HepG2 (cell line): ENCODE results near the gene KCTD1. TPM values are rescaled to one million over a fixed set of nuclear protein-coding genes. Genes with fewer than 3 reads are reported as not detected.

Source experiments
- ATAC-seq: fragments of 200-7000 bp; cut with Tn5 transposase; 3 replicates; pipeline ENCODE4 v1.9.1; 2020; ENCODE audit warnings: mild to moderate bottlenecking, moderate library complexity
- BruUV-seq: library from RNA; stranded (reverse); fragments of 400-500 nt; replicated peaks from 2 replicates; lab custom pipeline; 2021; lab: Mats Ljungman, UMichigan
- CTCF ChIA-PET: fragments of 300-600 bp; formaldehyde crosslinking; extraction: SDS; loops from one replicate; lab custom pipeline; 2021; ENCODE audit warnings: low total read pairs, inconsistent platforms, low intra/inter-chr PET ratio; lab: Yijun Ruan, JAX
- POLR2A ChIA-PET: fragments of 350-600 bp; sonication (Branson Sonifier 250); formaldehyde crosslinking; loops from one replicate; lab custom pipeline; 2020; ENCODE audit warnings: antibody characterized with exemption, inconsistent platforms; lab: Yijun Ruan, JAX
- DNase-seq: peaks from one replicate; pipeline ENCODE4 v3.0.0-alpha.2; 2015; ENCODE audit warnings: low spot score
- FAIRE-seq: peaks from 3 replicates; lab custom pipeline; 2011; peaks lifted over from hg19 to GRCh38; lab: Jason Lieb, UNC
- H2AFZ ChIP-seq: one replicate; pipeline ENCODE4 v1.6.1; 2011; ENCODE audit warnings: low read length, inconsistent platforms
- H3K27ac ChIP-seq: fragments of 300-600 bp; 3 replicates; pipeline ENCODE4 v1.8.0; 2011; ENCODE audit warnings: mixed run types, mild to moderate bottlenecking, mixed read lengths, low read length, inconsistent platforms; ENCODE audit not compliant: insufficient read depth; ENCODE audit errors: extremely low read length
- H3K27me3 ChIP-seq, 2 experiments: fragments of 200-600 bp in 1 of 2; 2 replicates in 1 of 2; 3 replicates in 1 of 2; pipeline versions ENCODE4 v1.6.0 to v1.8.0; 2011; ENCODE audit warnings: low read length in 2 of 2, mild to moderate bottlenecking in 2 of 2, moderate library complexity in 2 of 2, inconsistent platforms in 1 of 2; ENCODE audit not compliant: insufficient read depth in 2 of 2, control insufficient read depth in 1 of 2
- H3K36me3 ChIP-seq, 2 experiments: fragments of 200-600 bp in 1 of 2; replicated peaks in 1 of 2; 2 replicates in 1 of 2; 3 replicates in 1 of 2; pipeline versions ENCODE4 v1.5.1 to v1.8.0; 2011; ENCODE audit warnings: low read length in 2 of 2, inconsistent platforms in 1 of 2; ENCODE audit not compliant: insufficient read depth in 2 of 2, control insufficient read depth in 1 of 2
- H3K4me1 ChIP-seq: 2 replicates; pipeline ENCODE4 v1.5.1; 2012; ENCODE audit warnings: low read length, inconsistent platforms; ENCODE audit not compliant: insufficient read depth
- H3K4me2 ChIP-seq: 2 replicates; pipeline ENCODE4 v1.6.0; 2011; ENCODE audit warnings: low read depth, low read length, inconsistent platforms
- H3K4me3 ChIP-seq, 3 experiments: fragments of 200-600 bp in 1 of 3; sonication (generic), shearing (Covaris generic) in 1 of 3; replicated peaks in 1 of 3; 2 replicates each; pipeline ENCODE4 v1.5.1; 2011 to 2016; ENCODE audit warnings: low read length in 3 of 3, inconsistent platforms in 2 of 3, low read depth in 2 of 3, mild to moderate bottlenecking in 2 of 3, control low read depth in 1 of 3, mixed read lengths in 1 of 3; ENCODE audit not compliant: insufficient read depth in 1 of 3
- H3K79me2 ChIP-seq: one replicate; pipeline ENCODE4 v1.6.1; 2011; ENCODE audit warnings: low read length, inconsistent platforms; ENCODE audit not compliant: insufficient read depth
- H3K9ac ChIP-seq: 2 replicates; pipeline ENCODE4 v1.6.0; 2011; ENCODE audit warnings: mild to moderate bottlenecking, low read depth, low read length, inconsistent platforms; ENCODE audit not compliant: insufficient read depth
- H3K9me3 ChIP-seq: 2 replicates; pipeline ENCODE4 v1.5.1; 2012; ENCODE audit warnings: mild to moderate bottlenecking, low read length
- H4K20me1 ChIP-seq: 2 replicates; pipeline ENCODE4 v1.6.0; 2011; ENCODE audit warnings: inconsistent platforms, mild to moderate bottlenecking, low read length, moderate library complexity; ENCODE audit not compliant: insufficient read depth
- ETV6 ChIP-seq: sonication (generic); formaldehyde crosslinking; conservative IDR thresholded peaks from 2 replicates; pipeline ENCODE4 v1.4.0; 2020; ENCODE audit warnings: missing genetic modification reagents
- FIP1L1 ChIP-seq: fragments of 200-400 bp; formaldehyde crosslinking; IDR thresholded peaks from 2 replicates; pipeline ENCODE4 v1.6.1; 2018; ENCODE audit warnings: low read depth, mild to moderate bottlenecking, low read length, moderate library complexity, borderline replicate concordance; ENCODE audit not compliant: insufficient read depth
- POLR2A ChIP-seq, 2 experiments: IDR thresholded peaks; 2 replicates each; pipeline ENCODE4 v1.6.1; 2011; ENCODE audit warnings: low read depth in 2 of 2, low read length in 2 of 2, mild to moderate bottlenecking in 1 of 2, moderate library complexity in 1 of 2; ENCODE audit not compliant: insufficient read depth in 1 of 2
- SIN3A ChIP-seq: IDR thresholded peaks from 2 replicates; pipeline ENCODE4 v1.6.1; 2011; ENCODE audit warnings: low read depth, mild to moderate bottlenecking, control low read depth, low read length, borderline replicate concordance
- ZBTB2 ChIP-seq: sonication (generic); formaldehyde crosslinking; IDR thresholded peaks from 2 replicates; pipeline ENCODE4 v1.8.0; 2022; ENCODE audit warnings: low read depth, missing genetic modification reagents
- ZBTB34 ChIP-seq: sonication (generic); formaldehyde crosslinking; IDR thresholded peaks from 2 replicates; pipeline ENCODE4 v1.8.0; 2022; ENCODE audit warnings: mild to moderate bottlenecking, missing genetic modification reagents
- ZFP82 ChIP-seq: sonication (generic); formaldehyde crosslinking; IDR thresholded peaks from 2 replicates; pipeline ENCODE4 v1.5.1; 2020; ENCODE audit warnings: mild to moderate bottlenecking, missing genetic modification reagents, borderline replicate concordance
- ZNF205 ChIP-seq: IDR thresholded peaks from 2 replicates; pipeline ENCODE4 v1.6.1; 2018; ENCODE audit warnings: missing biosample characterization, missing genetic modification reagents
- ZNF567 ChIP-seq: sonication (generic); formaldehyde crosslinking; IDR thresholded peaks from 2 replicates; pipeline ENCODE4 v1.8.1; 2023; ENCODE audit warnings: mild to moderate bottlenecking, missing genetic modification reagents, borderline replicate concordance
- WGBS: methylation state at CpG from one replicate; pipeline ENCODE4 v1.1.6; 2017; ENCODE audit warnings: low lambda C conversion rate; 5-methylcytosine and 5-hydroxymethylcytosine counted together
- in situ Hi-C: cut with HindIII; loops from 2 replicates; pipeline ENCODE4 v1.10.0; 2017; ENCODE audit warnings: low pct_unique_long_range_greater_than_20kb; ENCODE audit not compliant: extremely low pct_ligation_motif_present
- intact Hi-C: fragments of 100-400 bp; cut with micrococcal nuclease; formaldehyde crosslinking; loops from one replicate; pipeline ENCODE4 v1.10.0; 2022; ENCODE audit not compliant: unreplicated experiment
- polyA plus RNA-seq, 8 experiments: library from polyadenylated mRNA; depleted of rRNA in 3 of 8; stranded (reverse) in 7 of 8; unstranded in 1 of 8; fragments of >200 nt; fragmentation: Illumina TruSeq in 4 of 8; extraction: Trizol in 4 of 8; gene quantifications; 2 replicates each; pipeline versions ENCODE4 v1.2.1 to v1.2.3, GENCODE V29; 2011 to 2016; ENCODE audit warnings: low read depth in 4 of 8, missing spikeins in 1 of 8, mixed read lengths in 1 of 8; ENCODE audit not compliant: insufficient read depth in 1 of 8
- total RNA-seq, 5 experiments: library from RNA; depleted of rRNA; stranded (reverse); fragments of >200 nt; fragmentation: Illumina TruSeq; extraction: Trizol; gene quantifications; 2 replicates each; pipeline ENCODE4 v1.2.3, GENCODE V29; 2016; ENCODE audit warnings: low read depth in 1 of 5

KCTD1 gene
- total and polyA plus RNA-seq, 2 of the 13 experiments (the other 11 are each of a cell fraction or from before 2014, with no cell fraction given), result 2.7 to 6.8 TPM

GRCh38 chr18:26417190-26417589, 131.2 kb downstream of the KCTD1 start:
- ATAC-seq (no peak), DNase-seq (no peak), FAIRE-seq (no peak)
- no TSS peak for BruUV-seq
- peaks cover 0 to 30% of the 10 kb centered on the region in 2 experiments; a peak in 4 of 5 replicates for H3K27me3 ChIP-seq
- no peak for TF ChIP-seq ZNF205 (CRISPR knock-in tag)
- no peak for TF ChIP-seq ETV6 (CRISPR knock-in tag)
- no peak for TF ChIP-seq ZFP82
- H3K4me1 ChIP-seq, result peaks cover 6% of the 10 kb centered on the region; the same call in 1 of the 2 replicates
- H2AFZ ChIP-seq, result no peak overlapping the region
- 50% methylated on average over 9 of the region's 12 CpGs for WGBS
- H3K9me3 ChIP-seq, result no peaks in the 10 kb centered on the region
- no peaks in the 10 kb centered on the region; the same call in 1 of the 2 replicates for H4K20me1 ChIP-seq
- H3K27ac ChIP-seq, result no peak overlapping the region
- no peak overlapping the region for H3K4me2 ChIP-seq
- H3K36me3 ChIP-seq, result no peaks in the 10 kb centered on the region
- H3K79me2 ChIP-seq, result no peaks in the 10 kb centered on the region
- in situ Hi-C loops (no loop called here), intact Hi-C loops (no loop called here)
- H3K4me3 ChIP-seq, result no peak overlapping the region
- POLR2A ChIA-PET, result no interaction called here
- H3K9ac ChIP-seq, result no peak overlapping the region
- CTCF ChIA-PET, result no interaction called here

GRCh38 chr18:26416652-26417150, 131.7 kb downstream of the KCTD1 start:
- Histone ChIP-seq H3K4me3 (no peak overlapping the region), H3K27ac (no peak overlapping the region), H3K9ac (no peak overlapping the region), H3K36me3 (no peaks in the 10 kb centered on the region), H3K79me2 (no peaks in the 10 kb centered on the region), H4K20me1 (no peaks in the 10 kb centered on the region), H2AFZ (no peak overlapping the region), H3K27me3 (peaks cover 0 to 26% of the 10 kb centered on the region in 2 experiments; a peak in 4 of 5 replicates), H3K9me3 (no peaks in the 10 kb centered on the region), H3K4me2 (no peak overlapping the region), H3K4me1 (peaks cover 1% of the 10 kb centered on the region; the same call in 1 of the 2 replicates)
- intact Hi-C loops, result no loop called here
- ChIA-PET CTCF (no interaction called here), POLR2A (no interaction called here)
- WGBS, result 59% methylated on average over 8 of the region's 8 CpGs
- DNase-seq (no peak), FAIRE-seq (no peak), ATAC-seq (no peak)
- in situ Hi-C loops, result no loop called here
- TF ChIP-seq ZNF567 (CRISPR knock-in tag), result no peak
- no peak for TF ChIP-seq SIN3A
- no peak for TF ChIP-seq POLR2A (IDR thresholded peaks at IDR 0.05; ENCODE audit: insufficient read depth in 1 of 2, low read depth in 2 of 2, low read length in 2 of 2)
- no peak for TF ChIP-seq ZBTB2
- TF ChIP-seq ZBTB34 (CRISPR knock-in tag), result no peak
- TF ChIP-seq FIP1L1, result no peak
- no TSS peak for BruUV-seq
